GM10248 (cell line): Measurements from ENCODE around the gene LRRTM4.

Experiments
- CTCF ChIA-PET: fragments of 300-600 bp; sonication (Branson Sonifier 250); formaldehyde crosslinking; extraction: SDS; loops from one replicate; lab custom pipeline; 2021; ENCODE audit warnings: antibody characterized with exemption; lab: Yijun Ruan, JAX
- POLR2A ChIA-PET: fragments of 350-650 bp; sonication (Branson Sonifier 250); formaldehyde crosslinking; extraction: SDS; loops from one replicate; lab custom pipeline; 2020; ENCODE audit warnings: antibody characterized with exemption; lab: Yijun Ruan, JAX
- DNase-seq: peaks from one replicate; pipeline ENCODE4 v3.0.0; 2012; ENCODE audit errors: extremely low spot score
- TF ChIP-seq, protein P1 (sequence below): IDR thresholded peaks from 2 replicates; pipeline ENCODE4 v1.5.1; 2012; ENCODE audit warnings: mild to moderate bottlenecking, low read depth; ENCODE audit errors: extremely low read depth, missing control alignments, control extremely low read depth

The LRRTM4 gene

DNA sequence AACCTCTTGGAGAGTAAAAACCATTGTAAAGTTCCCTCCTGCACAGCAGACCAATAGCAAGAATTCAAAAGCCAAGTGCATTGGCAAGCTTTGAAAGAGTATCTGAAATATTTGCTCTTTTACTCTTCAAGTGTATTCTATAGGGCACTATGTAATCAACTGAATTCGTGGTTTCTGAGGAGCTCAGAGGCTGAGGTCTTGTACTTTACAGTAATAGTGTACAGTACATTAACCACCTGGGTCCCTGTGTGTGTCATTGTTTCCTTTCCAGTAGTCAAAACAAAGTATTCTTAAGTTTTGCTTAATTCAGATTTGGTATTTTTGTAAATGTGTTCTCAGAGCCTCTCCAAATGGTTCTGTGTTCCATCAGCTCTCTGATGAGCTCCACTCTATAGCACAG is 769.7 kb downstream of the LRRTM4 start:
- ChIA-PET POLR2A (no interaction called here), CTCF (no interaction called here)
- no peak for DNase-seq
- TF ChIP-seq, protein P1, sequence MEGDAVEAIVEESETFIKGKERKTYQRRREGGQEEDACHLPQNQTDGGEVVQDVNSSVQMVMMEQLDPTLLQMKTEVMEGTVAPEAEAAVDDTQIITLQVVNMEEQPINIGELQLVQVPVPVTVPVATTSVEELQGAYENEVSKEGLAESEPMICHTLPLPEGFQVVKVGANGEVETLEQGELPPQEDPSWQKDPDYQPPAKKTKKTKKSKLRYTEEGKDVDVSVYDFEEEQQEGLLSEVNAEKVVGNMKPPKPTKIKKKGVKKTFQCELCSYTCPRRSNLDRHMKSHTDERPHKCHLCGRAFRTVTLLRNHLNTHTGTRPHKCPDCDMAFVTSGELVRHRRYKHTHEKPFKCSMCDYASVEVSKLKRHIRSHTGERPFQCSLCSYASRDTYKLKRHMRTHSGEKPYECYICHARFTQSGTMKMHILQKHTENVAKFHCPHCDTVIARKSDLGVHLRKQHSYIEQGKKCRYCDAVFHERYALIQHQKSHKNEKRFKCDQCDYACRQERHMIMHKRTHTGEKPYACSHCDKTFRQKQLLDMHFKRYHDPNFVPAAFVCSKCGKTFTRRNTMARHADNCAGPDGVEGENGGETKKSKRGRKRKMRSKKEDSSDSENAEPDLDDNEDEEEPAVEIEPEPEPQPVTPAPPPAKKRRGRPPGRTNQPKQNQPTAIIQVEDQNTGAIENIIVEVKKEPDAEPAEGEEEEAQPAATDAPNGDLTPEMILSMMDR, result no peak

DNA sequence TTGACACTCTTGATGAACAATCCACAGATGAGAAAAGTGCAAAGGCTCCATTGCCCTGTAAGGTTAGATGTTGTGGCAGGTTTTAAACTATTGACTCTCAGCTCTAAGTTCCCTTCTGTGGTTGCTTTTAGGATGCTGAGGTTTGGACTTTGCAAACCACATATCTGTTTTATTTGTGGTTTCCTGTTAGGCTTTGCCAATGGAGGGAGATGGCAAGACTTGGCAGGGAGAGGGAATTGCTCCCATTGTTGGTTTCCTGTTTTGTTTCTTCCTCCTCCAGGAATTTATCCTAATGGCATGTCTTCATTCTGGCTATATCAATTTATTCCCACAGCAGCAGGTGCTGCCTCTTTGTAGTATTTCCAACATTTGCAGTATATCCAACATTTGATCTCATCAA is 772.3 kb downstream of the LRRTM4 start:
- ChIA-PET POLR2A (no interaction called here), CTCF (interaction anchor here (1.0 to 2.0 kb wide), 5 partner anchors 8 to 18 kb away, joined by 3 to 5 read pairs (median 3); no protein-coding TSS in a partner anchor)
- TF ChIP-seq, protein P1, result no peak
- DNase-seq, result no peak

DNA sequence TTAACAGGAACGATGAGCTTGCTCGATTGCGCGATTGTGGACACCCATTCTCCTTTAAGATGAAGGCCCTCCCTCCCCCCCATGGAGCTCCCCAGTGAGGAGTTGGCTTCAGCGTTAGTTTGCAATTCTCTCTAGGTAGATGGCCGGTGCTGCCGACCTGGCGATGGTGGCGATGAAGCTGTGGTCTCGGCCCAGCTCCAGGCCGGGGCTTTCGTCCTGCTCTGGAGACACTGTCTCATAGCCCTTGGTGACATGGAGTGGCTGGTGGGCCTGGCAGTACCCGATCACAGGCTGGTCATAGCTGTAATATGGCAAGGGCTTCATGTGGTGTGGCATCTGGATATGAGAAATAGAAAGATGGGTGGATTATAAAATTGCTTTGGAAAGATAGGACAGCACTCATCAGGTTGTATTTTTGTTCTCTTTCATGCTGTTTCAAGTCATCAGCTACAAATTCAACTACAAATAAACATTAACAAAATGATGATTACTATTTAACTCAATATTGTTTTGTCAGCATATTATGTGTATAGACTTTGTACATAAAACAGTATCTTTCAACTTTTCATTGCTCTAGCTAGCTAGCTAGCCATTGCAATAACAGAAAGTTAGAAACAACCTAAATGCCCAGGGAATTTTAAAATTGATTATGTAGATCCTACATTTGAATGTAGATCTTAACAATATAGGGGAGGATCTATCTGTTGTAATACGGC is 773.4 kb downstream of the LRRTM4 start:
- DNase-seq, result no peak
- CTCF ChIA-PET, result interaction anchor here (1.0 to 1.6 kb wide), 3 partner anchors 11 to 16 kb away, joined by 3 read pairs; no protein-coding TSS in a partner anchor
- TF ChIP-seq, protein P1, result no peak
- POLR2A ChIA-PET, result no interaction called here

DNA sequence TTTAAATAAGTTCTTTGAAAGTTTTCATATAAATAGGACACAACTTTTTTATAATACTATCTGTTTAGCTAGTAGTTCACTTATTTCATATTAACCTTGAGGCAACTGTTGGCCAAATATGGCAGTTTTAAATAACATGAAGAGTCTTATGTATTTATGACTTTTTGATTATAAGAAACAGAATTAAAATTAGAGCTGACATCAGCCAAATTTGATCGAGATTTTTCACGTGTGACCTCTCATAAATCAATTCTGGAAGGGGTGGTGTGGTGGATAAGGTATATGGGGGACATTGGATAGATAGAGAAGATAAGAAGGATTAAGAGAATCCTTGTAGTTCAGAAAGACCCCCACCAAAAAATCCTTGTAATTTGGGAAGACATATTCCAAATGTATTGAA is 776.6 kb downstream of the LRRTM4 start:
- no peak for DNase-seq
- ChIA-PET CTCF (no interaction called here), POLR2A (no interaction called here)
- TF ChIP-seq, protein P1, result no peak

DNA sequence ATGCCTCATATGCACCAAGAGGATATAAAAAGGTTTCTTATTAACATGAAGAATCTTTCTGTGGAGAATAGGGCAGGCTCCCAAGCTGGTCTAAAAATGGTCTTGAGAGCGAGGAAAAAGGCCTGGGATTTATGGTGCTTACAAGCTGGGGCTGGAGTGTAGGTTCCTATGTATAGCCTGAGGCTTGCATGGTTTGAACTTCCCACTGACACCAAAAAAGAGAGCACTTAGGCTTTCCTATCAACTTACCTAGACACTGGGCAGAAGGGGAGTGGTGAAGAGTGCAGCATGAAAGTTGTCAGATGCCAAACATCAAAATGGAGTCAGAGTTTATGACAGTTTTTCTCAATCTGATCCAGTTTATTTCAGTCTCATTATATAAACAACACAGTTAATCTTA is 784.6 kb downstream of the LRRTM4 start:
- CTCF ChIA-PET, result interaction anchor here (1.0 kb wide), 1 partner anchor 11 kb away, joined by 3 read pairs; no protein-coding TSS in a partner anchor
- DNase-seq, result no peak
- POLR2A ChIA-PET, result no interaction called here
- TF ChIP-seq, protein P1, result no peak

DNA sequence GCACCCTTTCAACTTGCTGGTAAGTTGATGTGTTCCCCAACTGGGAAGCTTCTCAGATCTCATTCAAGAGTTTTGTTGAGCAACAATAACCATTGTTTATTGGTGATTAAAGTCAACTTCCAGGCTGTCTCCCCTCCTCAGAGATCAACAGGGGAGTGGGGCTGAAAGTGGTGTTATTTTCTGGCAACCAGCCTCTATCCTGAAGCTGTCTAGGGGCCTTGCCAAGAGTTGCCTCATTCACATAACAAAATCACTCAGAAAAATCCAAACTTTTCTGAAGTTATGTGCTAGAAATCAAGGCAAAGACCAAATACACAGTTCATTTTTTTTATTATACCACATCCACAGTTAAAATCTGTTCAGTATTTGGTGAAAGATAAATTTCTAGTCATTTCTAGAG is 788.4 kb downstream of the LRRTM4 start:
- POLR2A ChIA-PET, result no interaction called here
- CTCF ChIA-PET, result no interaction called here
- DNase-seq, result no peak
- TF ChIP-seq, protein P1, result no peak
